Astrocyte (in vitro differentiated cells and primary cell): Measurements from ENCODE around the gene PKM. TPM values are rescaled to one million over a fixed set of nuclear protein-coding genes. Genes with fewer than 3 reads are reported as not detected.
A peak's percentile ranks its signal among the peaks of the same experiment; 100 is the strongest.

Experiments used
- DNase-seq: peaks from one replicate; pipeline ENCODE4 v3.0.0-alpha.2; 2010; ENCODE audit warnings: low read depth
- FAIRE-seq: peaks from 2 replicates; lab custom pipeline; 2011; peaks lifted over from hg19 to GRCh38; lab: Jason Lieb, UNC
- H2AFZ ChIP-seq: 2 replicates; pipeline ENCODE4 v1.6.0; 2012; ENCODE audit warnings: low read depth, low read length, inconsistent platforms
- H3K27ac ChIP-seq: 2 replicates; pipeline ENCODE4 v1.5.1; 2011; ENCODE audit warnings: low read depth, low read length, inconsistent platforms
- H3K27me3 ChIP-seq: 2 replicates; pipeline ENCODE4 v1.6.0; 2011; ENCODE audit warnings: low read length, inconsistent platforms; ENCODE audit not compliant: insufficient read depth
- H3K36me3 ChIP-seq: 2 replicates; pipeline ENCODE4 v1.5.1; 2011; ENCODE audit warnings: low read length, inconsistent platforms; ENCODE audit not compliant: insufficient read depth
- H3K4me1 ChIP-seq: 2 replicates; pipeline ENCODE4 v1.5.1; 2011; ENCODE audit warnings: low read length, inconsistent platforms; ENCODE audit not compliant: insufficient read depth
- H3K4me2 ChIP-seq: 2 replicates; pipeline ENCODE4 v1.6.0; 2012; ENCODE audit warnings: low read length, inconsistent platforms
- H3K4me3 ChIP-seq: 2 replicates; pipeline ENCODE4 v1.5.1; 2011; ENCODE audit warnings: low read depth, mild to moderate bottlenecking, low read length, inconsistent platforms; ENCODE audit not compliant: insufficient read depth
- H3K79me2 ChIP-seq: 2 replicates; pipeline ENCODE4 v1.6.0; 2012; ENCODE audit warnings: mild to moderate bottlenecking, low read length, inconsistent platforms; ENCODE audit not compliant: insufficient read depth
- H3K9ac ChIP-seq: 2 replicates; pipeline ENCODE4 v1.6.0; 2012; ENCODE audit warnings: mild to moderate bottlenecking, low read length, inconsistent platforms
- H3K9me3 ChIP-seq: 2 replicates; pipeline ENCODE4 v1.5.1; 2012; ENCODE audit warnings: low read depth, mild to moderate bottlenecking, low read length, inconsistent platforms; ENCODE audit not compliant: insufficient read depth
- H4K20me1 ChIP-seq: 2 replicates; pipeline ENCODE4 v1.6.0; 2012; ENCODE audit warnings: low read length, inconsistent platforms; ENCODE audit not compliant: insufficient read depth
- H3K27ac Mint-ChIP-seq: one replicate; pipeline ENCODE4 v1.8.0; 2021; ENCODE audit warnings: mild to moderate bottlenecking, mixed read lengths; ENCODE audit not compliant: unreplicated experiment
- H3K27me3 Mint-ChIP-seq: one replicate; pipeline ENCODE4 v1.8.0; 2021; ENCODE audit warnings: low read depth, mixed read lengths; ENCODE audit not compliant: unreplicated experiment
- H3K36me3 Mint-ChIP-seq: one replicate; pipeline ENCODE4 v1.8.0; 2021; ENCODE audit warnings: low read depth, mixed read lengths; ENCODE audit not compliant: unreplicated experiment
- H3K4me1 Mint-ChIP-seq: one replicate; pipeline ENCODE4 v1.8.0; 2021; ENCODE audit warnings: low read depth, mixed read lengths; ENCODE audit not compliant: unreplicated experiment
- H3K4me3 Mint-ChIP-seq: one replicate; pipeline ENCODE4 v1.8.0; 2021; ENCODE audit warnings: mild to moderate bottlenecking, moderate library complexity, mixed read lengths; ENCODE audit not compliant: unreplicated experiment
- H3K9me3 Mint-ChIP-seq: one replicate; pipeline ENCODE4 v1.8.0; 2021; ENCODE audit warnings: mild to moderate bottlenecking, mixed read lengths; ENCODE audit not compliant: unreplicated experiment
- CTCF ChIP-seq: IDR thresholded peaks from 2 replicates; pipeline ENCODE4 v1.5.1; 2011; ENCODE audit warnings: low read depth, mild to moderate bottlenecking, inconsistent platforms, low read length, moderate library complexity; ENCODE audit not compliant: insufficient read depth
- EZH2 ChIP-seq: IDR thresholded peaks from 2 replicates; pipeline ENCODE4 v1.6.1; 2012; ENCODE audit warnings: mild to moderate bottlenecking, low read length, inconsistent platforms; ENCODE audit not compliant: insufficient read depth
- total RNA-seq: library from RNA; stranded (reverse); gene quantifications from 2 replicates; pipeline ENCODE4 v1.2.1, GENCODE V29; 2021

Gene PKM
- total RNA-seq, 1 donor from 2014 or later: 2,288 TPM

GRCh38 chr15:72252663-72253299 lies 21.8 kb upstream of the PKM start:
- peaks cover 56% of the 10 kb centered on the region for H3K36me3 ChIP-seq
- no peaks in the 10 kb centered on the region for H4K20me1 ChIP-seq
- H3K9ac ChIP-seq: no peak overlapping the region
- no peaks in the 10 kb centered on the region for H3K27me3 Mint-ChIP-seq
- DNase-seq: no peak
- no peaks in the 10 kb centered on the region for H3K27me3 ChIP-seq
- no peak for TF ChIP-seq EZH2
- no peak for TF ChIP-seq CTCF
- H3K27ac ChIP-seq: no peak overlapping the region
- peaks cover 41% of the 10 kb centered on the region for H3K36me3 Mint-ChIP-seq
- no peaks in the 10 kb centered on the region for H3K4me1 Mint-ChIP-seq
- no peak for FAIRE-seq
- H3K4me3 Mint-ChIP-seq: no peak overlapping the region
- no peaks in the 10 kb centered on the region for H3K4me1 ChIP-seq
- H3K9me3 ChIP-seq: no peaks in the 10 kb centered on the region
- no peak overlapping the region for H3K4me3 ChIP-seq
- no peak overlapping the region for H2AFZ ChIP-seq
- no peak overlapping the region for H3K4me2 ChIP-seq
- no peaks in the 10 kb centered on the region for H3K9me3 Mint-ChIP-seq
- no peaks in the 10 kb centered on the region for H3K79me2 ChIP-seq
- H3K27ac Mint-ChIP-seq: no peak overlapping the region

- Mint-ChIP-seq H3K36me3 (peaks cover 40% of the 10 kb centered on the region), H3K9me3 (no peaks in the 10 kb centered on the region), H3K27ac (no peak overlapping the region), H3K4me1 (no peaks in the 10 kb centered on the region), H3K27me3 (no peaks in the 10 kb centered on the region), H3K4me3 (no peak overlapping the region)
- no peaks in the 10 kb centered on the region for H3K9me3 ChIP-seq
- H3K4me2 ChIP-seq: no peak overlapping the region
- H3K9ac ChIP-seq: no peak overlapping the region
- no peak for DNase-seq
- no peak overlapping the region for H3K27ac ChIP-seq
- FAIRE-seq: no peak
- H4K20me1 ChIP-seq: no peaks in the 10 kb centered on the region
- H3K4me1 ChIP-seq: no peaks in the 10 kb centered on the region
- H3K4me3 ChIP-seq: no peak overlapping the region
- TF ChIP-seq CTCF: no peak
- no peak for TF ChIP-seq EZH2
- H3K79me2 ChIP-seq: no peaks in the 10 kb centered on the region
- peaks cover 35% of the 10 kb centered on the region for H3K36me3 ChIP-seq
- no peak overlapping the region for H2AFZ ChIP-seq
- no peaks in the 10 kb centered on the region for H3K27me3 ChIP-seq
These were observed 18.3 kb upstream of the PKM start for GRCh38 chr15:72249142-72249810.

- H3K4me3 ChIP-seq: no peak overlapping the region
- Mint-ChIP-seq H3K9me3 (no peaks in the 10 kb centered on the region), H3K4me3 (peak overlapping the region; percentile 22), H3K4me1 (no peaks in the 10 kb centered on the region), H3K27me3 (no peaks in the 10 kb centered on the region), H3K36me3 (peaks cover 42% of the 10 kb centered on the region), H3K27ac (no peak overlapping the region)
- H3K27ac ChIP-seq: no peak overlapping the region
- no peaks in the 10 kb centered on the region for H3K4me1 ChIP-seq
- no peaks in the 10 kb centered on the region for H4K20me1 ChIP-seq
- H3K27me3 ChIP-seq: no peaks in the 10 kb centered on the region
- no peak overlapping the region for H2AFZ ChIP-seq
- peaks cover 32% of the 10 kb centered on the region for H3K36me3 ChIP-seq
- DNase-seq: no peak
- no peak overlapping the region for H3K9ac ChIP-seq
- no peak for FAIRE-seq
- no peaks in the 10 kb centered on the region for H3K79me2 ChIP-seq
- H3K9me3 ChIP-seq: no peaks in the 10 kb centered on the region
- TF ChIP-seq CTCF (no peak), EZH2 (no peak)
- no peak overlapping the region for H3K4me2 ChIP-seq
These were observed 17.5 kb upstream of the PKM start for GRCh38 chr15:72248514-72248913.
